NCI-H748 treated with DMSO at 0.1 percent for 48 hours (cell line): Measurements from ENCODE around the gene EOMES.

Source experiments
- DNase-seq: peaks from one replicate; lab custom pipeline; 2025; lab: John Stamatoyannopoulos, UW

The EOMES gene

GRCh38 chr3:27680517-27681246 lies 41.4 kb downstream of the EOMES start:
- no peak for DNase-seq

DNA sequence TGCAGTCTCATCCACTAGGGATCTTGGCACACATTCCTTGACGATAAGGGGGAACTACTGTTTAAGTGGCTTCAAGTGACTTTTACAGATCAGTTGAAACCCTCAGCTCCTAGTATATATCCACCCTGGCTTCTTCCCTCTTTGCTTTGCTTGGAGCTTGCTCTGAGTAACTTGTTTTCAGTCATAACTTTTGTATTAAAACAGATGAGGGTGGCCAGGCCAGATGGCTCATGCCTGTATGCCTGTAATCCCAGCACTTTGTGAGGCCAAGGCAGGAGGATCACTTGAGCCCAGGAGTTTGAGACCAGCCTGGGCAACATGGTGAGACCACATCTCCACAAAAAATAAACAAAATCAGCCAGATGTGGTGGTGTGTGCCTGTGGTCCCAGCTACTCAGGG lies 42.4 kb downstream of the EOMES start:
- no peak for DNase-seq

- no peak for DNase-seq
Measured at GRCh38 chr3:27678234-27678633, 43.9 kb downstream of the EOMES start.

DNA sequence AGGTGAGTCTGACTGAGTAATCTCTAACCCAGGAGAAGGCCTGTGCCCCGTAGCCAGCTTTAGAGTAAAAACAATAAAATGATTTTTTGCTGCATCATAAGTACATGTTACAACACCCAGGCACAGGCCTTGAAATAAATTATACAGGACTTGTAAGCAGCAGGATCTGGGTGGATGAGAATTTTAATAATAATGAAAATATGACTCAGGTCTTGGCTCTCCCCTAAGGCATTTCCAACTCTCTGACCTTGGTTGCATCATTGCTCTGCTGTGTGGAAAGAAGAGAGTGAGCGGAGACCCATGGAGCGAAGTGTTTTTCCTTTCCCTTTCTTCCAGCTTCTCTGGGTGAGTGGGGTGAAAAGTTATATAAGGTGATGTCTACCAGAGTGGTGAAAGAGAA lies 44.6 kb downstream of the EOMES start:
- no peak for DNase-seq

DNA sequence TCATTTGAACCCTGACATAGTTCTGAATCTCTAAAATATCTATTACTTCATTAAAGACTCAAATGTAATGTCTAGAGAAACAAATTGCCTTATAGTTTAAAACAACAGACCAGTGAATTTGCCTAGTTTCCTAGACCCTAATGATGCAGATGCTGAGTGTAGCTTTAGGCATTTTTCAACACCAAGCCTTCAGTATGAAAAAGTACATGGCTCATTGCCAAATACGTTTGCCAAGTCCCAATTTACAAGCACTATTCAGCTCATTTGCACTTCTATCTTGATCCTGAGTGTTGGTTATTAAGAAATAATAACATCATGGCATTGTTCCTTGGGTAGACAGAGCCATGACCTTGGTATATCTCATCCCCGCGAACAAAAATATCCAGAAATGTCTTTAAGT lies 46.8 kb downstream of the EOMES start:
- no peak for DNase-seq

DNA sequence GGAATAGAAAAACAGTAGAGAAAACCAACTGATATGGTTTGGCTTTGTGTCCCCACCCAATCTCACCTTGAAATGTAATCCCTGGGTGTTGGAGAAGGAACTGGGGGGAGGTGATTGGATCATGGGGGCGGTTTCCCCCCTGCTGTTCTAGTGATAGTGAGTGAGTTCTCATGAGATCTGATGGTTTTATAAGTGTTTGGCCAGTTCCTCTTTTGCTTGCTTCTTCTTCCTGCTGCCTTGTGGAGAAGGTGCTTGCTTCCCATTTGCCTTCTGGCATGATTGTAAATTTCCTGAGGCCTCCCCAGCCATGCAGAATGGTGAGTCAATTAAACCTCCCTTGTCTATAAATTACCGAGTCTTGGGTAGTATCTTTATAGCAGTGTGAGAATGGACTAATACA lies 48.4 kb downstream of the EOMES start:
- DNase-seq: no peak

GRCh38 chr3:27671101-27671500 lies 51.0 kb downstream of the EOMES start:
- DNase-seq: no peak

DNA sequence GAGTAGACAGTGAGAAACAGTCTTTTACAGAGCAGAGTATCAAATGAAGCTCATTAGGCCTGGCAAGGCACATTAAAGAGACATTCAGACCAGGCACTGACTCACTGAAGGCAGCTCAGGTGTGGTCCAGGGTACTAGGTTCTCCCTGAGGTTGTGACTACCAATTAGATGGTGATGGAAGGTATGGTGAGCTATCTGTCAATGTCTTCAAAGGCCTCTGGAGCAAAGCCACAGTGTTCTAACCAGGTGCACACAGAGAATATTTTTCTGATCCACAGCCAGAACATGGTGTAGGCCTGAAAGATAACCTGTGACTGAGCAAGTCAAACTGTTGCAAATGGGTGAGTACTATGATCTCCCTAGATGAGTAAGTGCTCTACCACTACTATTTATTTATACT lies 51.5 kb downstream of the EOMES start:
- DNase-seq: no peak

GRCh38 chr3:27669591-27669990 lies 52.5 kb downstream of the EOMES start:
- DNase-seq: no peak

DNA sequence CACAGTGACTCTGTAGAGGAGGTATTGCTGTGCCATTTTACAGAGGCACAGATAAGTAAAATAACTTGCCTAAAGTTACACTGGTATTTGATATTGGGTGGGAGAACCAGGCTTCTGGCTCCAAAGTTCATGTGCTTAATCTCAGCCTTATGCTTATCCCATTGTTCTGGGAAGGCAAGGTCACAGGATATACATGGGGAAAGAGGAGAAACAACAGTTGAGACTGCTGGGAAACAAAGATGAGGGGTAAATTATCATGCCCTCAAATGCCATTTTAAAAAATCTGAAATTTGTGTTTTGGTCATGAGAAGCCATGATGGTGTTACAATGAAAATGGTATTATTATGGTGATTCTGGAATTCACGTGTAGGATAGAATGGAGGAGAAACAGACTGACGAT lies 54.4 kb downstream of the EOMES start:
- DNase-seq: no peak

DNA sequence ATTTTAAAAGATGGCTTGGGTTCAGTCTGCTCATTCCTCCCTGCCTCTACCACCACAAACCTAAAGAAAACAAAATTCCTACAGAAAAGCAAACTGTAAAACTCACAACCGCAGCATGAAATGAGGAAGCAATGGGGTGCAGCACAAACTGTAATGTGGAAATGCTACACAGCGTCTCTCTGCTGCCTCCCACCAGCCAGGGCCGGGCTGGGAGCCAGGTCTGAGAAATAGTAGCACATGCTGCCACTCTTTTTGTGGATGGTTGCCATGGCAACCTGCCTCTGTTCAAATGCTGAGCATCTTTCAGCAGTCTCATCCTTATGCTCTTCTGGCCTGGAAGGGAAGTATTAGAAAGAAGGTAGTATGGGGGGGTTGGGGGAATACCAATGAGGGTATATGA lies 55.4 kb downstream of the EOMES start:
- DNase-seq: no peak

GRCh38 chr3:27666272-27666671 lies 55.9 kb downstream of the EOMES start:
- no peak for DNase-seq
